GM23248 (cell line): Measurements from ENCODE around the gene CEACAM19.

Experiments used
- EZH2 ChIP-seq: fragments of 200-600 bp; sonication (generic); IDR thresholded peaks from 2 replicates; pipeline ENCODE4 v1.6.1; 2018; ENCODE audit warnings: antibody characterized with exemption, mild to moderate bottlenecking; ENCODE audit not compliant: insufficient read depth, poor library complexity, severe bottlenecking
- EZH2phosphoT487 ChIP-seq: fragments of 200-600 bp; sonication (generic); IDR thresholded peaks from 2 replicates; pipeline ENCODE4 v1.6.1; 2018; ENCODE audit warnings: antibody characterized with exemption, moderate library complexity, mild to moderate bottlenecking, low read depth; ENCODE audit not compliant: insufficient read depth

GRCh38 chr19:44658069-44658733 lies 13.1 kb upstream of the CEACAM19 start:
- no peak for TF ChIP-seq EZH2
- TF ChIP-seq EZH2phosphoT487: no peak
